Hippocampal formation (tissue), 2 donors: ENCODE results near the gene PARD3B.

Source experiments
- DNase-seq, 2 donors: peaks; one replicate each; lab custom pipeline; 2025; lab: John Stamatoyannopoulos, UW

The PARD3B gene

GRCh38 chr2:205650450-205650849, 1105.2 kb downstream of the PARD3B start:
- DNase-seq = no peak

- DNase-seq = no peak
Measured at GRCh38 chr2:205650931-205651330, 1105.7 kb downstream of the PARD3B start.

GRCh38 chr2:205651719-205652118, 1106.4 kb downstream of the PARD3B start:
- no peak for DNase-seq

DNA sequence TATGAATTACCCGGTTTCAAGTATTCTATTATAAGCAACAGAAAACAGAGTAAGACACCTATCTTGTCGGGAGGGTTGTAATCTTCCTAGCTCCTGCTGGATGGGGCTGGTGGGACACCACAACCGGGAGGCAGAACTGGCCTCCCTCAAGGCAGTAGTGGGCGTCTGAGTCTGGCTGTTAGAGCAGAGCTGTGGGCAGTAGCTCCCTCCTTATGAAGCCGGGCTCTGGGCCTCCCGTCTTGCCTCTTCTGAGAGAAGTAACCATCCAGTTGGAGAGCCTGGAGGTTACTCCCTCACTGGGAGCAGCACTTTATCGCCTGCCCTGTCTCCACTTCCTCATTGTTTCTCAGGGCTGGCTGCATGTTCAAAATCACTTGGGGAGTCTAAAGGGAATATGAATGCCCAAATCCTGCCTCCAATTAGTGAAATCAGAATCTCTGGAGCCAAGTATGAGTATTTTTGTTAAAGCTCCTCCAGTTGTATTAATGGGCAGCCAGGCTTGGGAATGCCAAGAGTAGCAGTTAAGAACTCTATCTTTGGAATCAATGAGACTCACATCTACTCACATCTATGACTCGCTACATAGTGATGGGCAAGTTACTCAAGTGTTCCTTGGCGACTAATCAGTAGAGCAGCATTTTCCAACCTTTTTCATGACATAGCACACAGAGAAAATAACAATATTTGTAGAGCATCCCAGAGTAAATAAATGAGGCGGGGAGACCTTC, 1109.8 kb downstream of the PARD3B start:
- DNase-seq = no peak

DNA sequence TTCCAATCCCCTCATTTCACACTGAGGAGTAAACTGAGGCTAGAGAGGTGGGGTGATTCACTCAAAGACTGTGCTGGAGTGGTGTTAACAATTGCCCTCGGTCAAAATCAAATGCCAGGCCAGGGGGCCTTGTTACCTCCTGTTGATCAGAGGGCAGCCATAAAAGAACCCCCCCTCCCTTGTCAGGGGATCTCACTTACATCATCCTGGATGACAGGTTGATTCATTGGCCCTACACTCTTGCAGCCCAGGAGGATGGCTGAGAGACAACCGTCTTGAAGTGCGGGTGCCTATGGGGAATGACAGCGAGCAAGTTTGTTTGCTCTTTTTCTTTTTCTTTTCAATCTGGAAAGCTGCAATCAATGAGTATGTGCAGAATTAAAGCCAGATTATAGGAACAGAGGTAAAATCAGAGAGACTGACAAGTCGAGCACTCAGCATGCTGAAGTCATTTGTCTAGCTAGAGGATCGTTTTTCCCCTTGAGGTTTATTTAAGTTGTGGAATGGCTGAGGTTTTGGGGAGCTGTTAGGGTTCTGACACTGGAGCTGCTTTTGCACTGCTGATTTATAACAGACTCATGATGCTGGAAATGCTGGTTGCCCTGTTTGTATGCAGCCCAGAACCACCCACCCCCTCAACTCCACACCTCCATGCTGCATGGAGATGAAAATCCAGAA, 1110.6 kb downstream of the PARD3B start:
- no peak for DNase-seq

DNA sequence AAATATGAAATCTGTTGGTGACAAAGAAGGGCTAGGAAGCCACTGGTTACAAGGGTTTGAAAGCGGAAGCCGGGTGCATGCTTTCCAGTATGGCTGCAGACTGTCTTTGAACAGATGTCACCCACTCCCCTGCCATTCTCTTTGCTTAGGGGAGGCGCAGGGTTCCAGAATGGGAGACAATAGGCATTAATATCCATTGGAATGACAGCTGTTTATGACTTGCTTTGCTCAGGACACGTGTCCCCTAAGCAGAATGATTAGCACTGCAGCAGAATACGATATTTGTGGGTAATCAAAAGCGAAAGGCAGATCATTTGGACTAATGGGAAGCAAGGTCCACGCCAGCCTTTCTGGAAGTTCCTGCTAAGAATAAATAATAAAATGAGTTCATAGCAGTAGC, 1111.2 kb downstream of the PARD3B start:
- no peak for DNase-seq

- no peak for DNase-seq
Measured at GRCh38 chr2:205656941-205657340, 1111.7 kb downstream of the PARD3B start.

DNA sequence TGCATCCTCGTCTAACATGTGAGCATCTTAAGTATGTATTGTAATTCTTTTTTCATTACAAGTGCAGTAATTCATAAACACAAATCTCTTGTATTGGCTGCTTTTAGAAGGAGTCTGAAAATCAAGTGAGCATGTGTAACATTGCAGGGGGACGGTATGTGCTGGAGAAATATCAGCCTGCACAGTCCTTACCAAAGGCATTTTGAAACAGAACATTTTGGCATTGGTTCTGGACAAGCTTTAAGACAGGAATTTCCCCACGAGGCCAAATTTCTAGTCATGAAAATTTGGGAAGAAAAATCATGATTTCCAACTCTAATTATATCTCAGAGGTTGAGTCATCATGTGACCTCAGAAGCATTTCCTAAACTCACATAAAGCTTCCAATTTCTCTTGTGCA, 1112.3 kb downstream of the PARD3B start:
- no peak for DNase-seq

DNA sequence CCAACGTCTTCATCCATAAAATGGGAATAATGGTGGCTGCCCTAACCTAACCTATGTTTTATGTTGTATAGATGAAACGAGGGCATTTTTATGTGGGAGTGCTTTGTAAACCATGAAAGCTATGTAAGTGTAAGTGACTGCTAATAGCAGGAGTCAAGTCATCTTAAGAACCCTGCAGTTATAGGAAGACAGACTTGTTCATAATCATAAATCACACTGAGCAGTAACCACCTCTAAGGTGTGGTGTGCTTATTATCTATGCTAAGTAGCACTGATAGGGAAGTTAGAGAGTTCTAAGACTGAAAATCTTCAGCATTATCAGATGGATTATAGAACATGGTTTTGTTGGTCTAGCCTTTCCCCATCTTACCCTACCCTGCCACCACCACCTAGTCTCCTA, 1112.8 kb downstream of the PARD3B start:
- no peak for DNase-seq

DNA sequence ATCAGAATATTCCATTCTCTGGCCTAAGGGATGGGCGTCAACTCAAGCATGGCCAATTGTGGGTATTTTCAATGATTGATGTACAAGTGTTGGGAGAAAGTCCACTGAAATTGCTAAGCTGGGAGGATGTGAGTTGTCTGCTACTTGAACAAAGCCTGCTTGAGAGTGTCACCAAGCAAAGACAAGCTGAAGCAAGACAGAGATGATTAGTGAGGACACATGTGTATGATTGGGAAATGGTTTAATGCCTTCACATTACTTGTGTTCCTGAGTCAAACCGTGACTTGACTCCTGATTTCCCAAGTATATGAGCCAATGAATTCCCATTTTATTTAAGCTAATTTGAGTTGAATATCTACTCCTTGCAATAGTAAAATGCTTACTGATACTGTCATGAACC, 1113.3 kb downstream of the PARD3B start:
- DNase-seq = no peak

DNA sequence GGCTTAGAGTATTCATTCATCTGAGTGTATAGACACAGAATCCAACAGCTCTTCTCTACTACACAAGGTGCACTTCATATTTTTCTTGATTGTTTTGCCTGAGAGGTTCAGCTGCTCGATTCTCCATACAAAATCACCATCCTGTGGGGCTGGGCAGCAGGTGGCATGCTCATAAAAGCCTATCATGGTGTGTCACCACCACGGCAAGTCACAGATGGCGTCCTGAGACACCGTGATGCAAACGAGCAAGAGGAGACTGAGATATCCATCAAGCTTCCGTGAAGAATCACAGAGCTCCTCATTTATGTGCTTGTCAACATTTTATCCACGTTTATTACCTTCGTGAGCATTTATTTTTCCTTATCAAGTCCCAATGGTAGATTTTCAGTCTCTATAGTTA, 1114.6 kb downstream of the PARD3B start:
- no peak for DNase-seq

- DNase-seq = no peak
Measured at GRCh38 chr2:205660521-205661124, 1115.3 kb downstream of the PARD3B start.

DNA sequence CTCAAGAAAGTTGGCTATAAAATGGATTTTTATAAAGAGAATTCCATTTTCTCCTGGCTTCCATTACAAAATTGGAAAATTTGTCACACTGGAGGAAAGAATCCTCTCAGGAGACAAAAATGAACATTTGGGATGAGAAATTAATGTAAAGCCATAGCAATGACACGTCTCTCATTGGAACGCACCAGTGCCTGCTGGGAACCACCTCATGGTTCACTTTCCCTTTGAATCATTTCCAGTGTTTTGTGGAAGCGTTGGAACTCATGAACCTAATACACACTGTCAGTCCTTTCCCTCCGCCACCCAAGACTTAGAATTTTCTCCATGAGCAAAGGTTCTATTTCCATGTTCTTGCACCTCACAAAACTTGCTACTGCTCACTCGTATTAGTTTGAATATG, 1116.0 kb downstream of the PARD3B start:
- DNase-seq = no peak

GRCh38 chr2:205662206-205662965, 1117.1 kb downstream of the PARD3B start:
- no peak for DNase-seq

DNA sequence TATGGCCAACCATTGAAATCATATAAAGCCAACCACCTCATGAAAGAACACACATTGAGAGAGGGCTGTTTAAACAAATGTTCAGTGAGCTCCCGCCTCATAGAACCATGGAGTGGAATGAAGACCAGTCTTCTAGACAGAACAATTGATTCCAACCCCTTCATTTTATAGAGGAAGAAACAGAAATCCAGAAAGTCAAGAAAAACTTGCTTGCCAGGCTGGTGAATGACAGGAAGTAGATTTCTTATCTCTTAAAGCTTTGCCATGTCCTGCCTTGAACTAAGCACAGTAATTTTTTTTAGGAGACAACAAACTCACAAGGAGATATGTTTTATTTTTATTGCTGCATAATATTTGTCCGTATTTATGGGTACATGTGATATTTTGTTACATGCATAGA, 1120.5 kb downstream of the PARD3B start:
- no peak for DNase-seq
